H1 (cell line): ENCODE results near the gene UNC119. TPM values are rescaled to one million over a fixed set of nuclear protein-coding genes. Genes with fewer than 3 reads are reported as not detected.

Source experiments
- MAFK ChIP-seq: IDR thresholded peaks from 2 replicates; pipeline ENCODE4 v1.6.1; 2012; ENCODE audit warnings: low read depth, mild to moderate bottlenecking, improper control_type of control experiment, low read length
- polyA plus RNA-seq, 7 experiments: library from polyadenylated mRNA; depleted of rRNA in 3 of 7; stranded (reverse) in 5 of 7; unstranded in 2 of 7; fragments of >200 nt in 5 of 7; fragments of 200-250 nt in 2 of 7; gene quantifications; 1 replicate in 5 of 7; 2 replicates in 1 of 7; 4 replicates in 1 of 7; pipeline versions ENCODE4 v1.2.1 to v1.2.3, GENCODE V29; 2011 to 2013; ENCODE audit warnings: missing spikeins in 2 of 7, mixed read lengths in 2 of 7
- total RNA-seq: library from RNA; stranded (reverse); fragmentation: NEBNext Ultra II Directional; extraction: Animal tissue kit (Norgen Biotek cat#: 25700); gene quantifications from 2 replicates; pipeline ENCODE4 v1.2.1, GENCODE V29; 2021

The UNC119 gene
- total and polyA plus RNA-seq, 2 of the 8 experiments (the other 6 are each of a cell fraction or from before 2014, with no cell fraction given), result 43.5 to 94.4 TPM

- no peak for TF ChIP-seq MAFK
- TF ChIP-seq, all 59 proteins: peak for 0
Observed at GRCh38 chr17:28577466-28577824, 25.0 kb upstream of the UNC119 start (continued).
